IPS-NIHi7 (cell line): ENCODE results near the gene PRLR.
"Not testable (repeated sequence)": the region's sequence is repeated elsewhere in the genome, so short reads cannot be mapped to it uniquely, and the experiment has no call there.

Experiments
- DNase-seq: peaks from one replicate; pipeline ENCODE4 v3.0.0; 2012; ENCODE audit warnings: mixed read lengths; ENCODE audit errors: extremely low spot score

Gene PRLR

DNA sequence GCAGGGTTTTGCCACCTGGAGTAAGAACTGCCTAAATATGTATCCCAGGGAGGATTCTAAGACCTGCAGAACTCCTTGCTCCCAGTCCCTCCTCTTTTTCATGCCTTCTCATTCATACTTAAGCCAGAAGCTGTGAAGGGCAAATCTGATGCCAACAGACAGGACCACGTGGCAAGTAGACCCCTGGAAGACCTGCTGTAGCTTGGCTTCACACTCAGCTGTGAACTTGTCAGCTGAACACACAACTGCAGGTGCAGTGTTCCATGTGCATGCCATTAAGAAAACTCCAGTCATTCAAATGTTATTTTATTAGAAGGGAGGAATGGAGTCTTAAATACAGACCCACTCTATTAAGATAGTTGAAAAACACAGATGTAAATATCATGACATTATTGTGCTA, 103.3 kb downstream of the PRLR start:
- no peak for DNase-seq

DNA sequence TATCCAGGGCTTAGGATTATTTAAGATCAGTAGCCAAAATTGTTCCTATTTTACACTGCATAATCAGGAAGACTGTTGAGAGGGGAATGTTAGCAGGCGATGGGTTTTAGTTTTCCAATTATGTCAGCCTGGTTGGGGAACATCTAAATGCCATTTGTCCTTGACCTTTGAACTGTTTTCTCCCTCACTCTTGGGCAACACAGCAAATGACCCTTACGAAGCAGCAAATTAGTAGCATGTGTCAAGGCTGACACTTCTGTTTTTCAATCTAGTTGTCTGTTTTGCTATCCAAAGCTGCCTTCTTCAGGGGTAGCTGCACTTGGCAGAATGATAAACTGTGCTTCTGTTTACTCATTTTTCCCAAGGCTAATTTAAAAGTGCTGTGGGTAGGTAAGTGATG, 104.5 kb downstream of the PRLR start:
- DNase-seq, result no peak

DNA sequence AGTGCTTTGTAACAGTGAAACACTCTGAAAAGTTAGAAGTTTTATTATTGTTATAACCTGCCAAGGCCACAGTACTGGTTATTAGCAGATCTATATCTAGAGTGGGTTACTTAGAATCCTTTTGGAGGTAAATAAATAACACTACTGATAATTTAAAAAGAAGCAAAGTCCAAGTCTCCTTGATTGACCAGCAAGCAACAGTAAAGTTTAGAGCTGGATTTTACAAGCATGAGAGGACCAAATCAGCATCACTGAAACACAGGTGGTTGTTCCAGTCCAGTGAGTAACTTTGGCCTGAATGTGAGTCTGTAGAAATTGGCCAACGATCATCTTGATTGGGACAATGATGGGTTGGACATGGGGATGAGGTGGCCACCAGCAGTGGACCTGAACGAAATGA, 105.4 kb downstream of the PRLR start:
- DNase-seq, result no peak

DNA sequence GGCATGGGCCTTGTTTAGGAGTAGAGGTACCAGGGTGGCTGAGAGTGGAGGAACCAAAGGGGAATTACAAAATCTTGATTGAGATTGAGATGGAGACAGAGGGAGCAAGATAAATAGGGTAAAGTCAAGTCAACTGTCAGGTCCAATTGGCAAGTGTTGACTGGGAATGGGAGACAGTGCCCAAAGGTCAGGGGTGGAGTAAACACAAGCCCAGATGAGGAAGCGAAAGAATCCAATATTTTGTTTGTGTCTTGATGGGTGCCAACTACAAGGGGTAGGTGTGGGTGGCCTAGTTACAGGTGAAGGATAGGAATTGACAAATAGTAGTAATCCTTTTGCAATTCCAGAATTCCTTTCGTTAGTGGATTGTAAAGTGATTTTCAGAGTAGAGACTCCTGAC, 107.5 kb downstream of the PRLR start:
- no peak for DNase-seq

DNA sequence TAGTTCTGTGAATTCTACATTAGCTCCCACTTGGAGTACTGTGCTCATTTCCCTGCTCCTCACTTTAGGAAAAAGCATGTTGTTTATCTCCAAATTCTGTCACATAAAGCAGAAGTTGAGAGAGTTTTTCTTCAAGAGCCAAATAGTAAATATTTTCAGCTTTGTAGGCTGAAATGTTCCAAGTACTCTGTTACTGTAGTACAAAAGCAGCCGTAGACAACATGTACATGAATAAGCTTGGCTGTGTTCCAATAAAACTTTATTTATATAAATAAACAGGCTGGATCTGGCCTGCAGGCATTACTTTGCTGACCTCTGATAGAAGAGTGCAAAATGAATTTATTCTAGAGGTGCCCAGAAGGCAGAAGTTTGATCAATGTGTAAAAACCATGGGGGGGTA, 109.6 kb downstream of the PRLR start:
- no peak for DNase-seq

DNA sequence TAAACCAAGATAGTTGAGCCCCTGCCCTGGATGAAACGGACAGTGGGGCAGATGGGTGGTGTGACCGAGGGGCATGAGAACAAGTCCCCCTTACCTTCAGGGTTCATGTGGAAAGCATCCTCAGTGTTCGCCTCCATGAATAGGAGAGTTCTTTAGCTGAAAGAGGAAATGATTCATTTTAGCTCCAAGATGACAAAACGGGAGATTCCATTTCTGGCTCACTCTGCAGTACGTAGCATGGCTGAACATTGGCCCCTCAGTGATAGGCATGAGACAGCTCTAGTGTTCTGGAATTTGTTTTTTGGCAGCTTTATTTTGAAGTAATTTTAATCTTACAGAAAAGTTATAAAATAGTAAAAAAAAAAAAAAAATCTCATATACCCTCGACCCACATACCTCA, 112.3 kb downstream of the PRLR start:
- DNase-seq, result no peak

DNA sequence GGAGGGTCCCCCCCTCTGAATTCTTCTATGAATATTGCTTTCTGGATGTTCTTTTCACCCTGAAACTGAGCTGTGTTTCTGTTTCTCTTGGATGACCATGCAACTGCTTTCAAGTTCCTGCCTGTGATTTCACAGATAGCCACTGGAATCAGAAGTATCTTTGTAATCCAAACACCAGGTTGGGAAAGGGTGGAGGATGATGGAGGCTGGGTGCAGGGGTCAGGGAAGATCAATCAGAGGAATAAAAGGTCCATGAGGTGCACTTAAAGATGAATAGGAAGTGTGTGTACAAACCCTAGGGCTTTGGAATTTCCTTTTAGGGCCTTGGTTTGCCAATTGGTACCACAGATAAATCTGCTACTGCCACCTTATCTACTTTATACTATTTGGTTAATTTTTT, 114.4 kb downstream of the PRLR start:
- DNase-seq, result no peak

DNA sequence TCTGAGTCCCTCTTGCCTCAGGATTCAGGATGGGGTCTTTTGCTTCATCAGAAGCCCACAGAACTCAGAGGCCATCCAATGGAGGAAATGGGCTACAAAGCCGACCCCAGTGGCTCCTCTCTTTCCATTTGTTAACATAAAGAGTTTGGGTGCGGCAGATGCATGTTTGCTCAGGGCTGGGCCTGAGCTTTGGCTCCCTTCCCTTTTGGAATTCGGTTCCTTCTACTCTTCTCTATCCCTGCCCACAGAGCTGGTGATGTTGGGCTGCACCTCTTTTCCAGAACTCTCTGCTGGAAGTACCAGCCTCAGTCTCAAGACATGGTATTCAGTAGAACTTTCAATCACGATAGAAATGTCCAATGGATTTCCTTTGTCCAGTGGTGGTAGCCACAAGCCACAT, 115.6 kb downstream of the PRLR start:
- DNase-seq, result no peak

DNA sequence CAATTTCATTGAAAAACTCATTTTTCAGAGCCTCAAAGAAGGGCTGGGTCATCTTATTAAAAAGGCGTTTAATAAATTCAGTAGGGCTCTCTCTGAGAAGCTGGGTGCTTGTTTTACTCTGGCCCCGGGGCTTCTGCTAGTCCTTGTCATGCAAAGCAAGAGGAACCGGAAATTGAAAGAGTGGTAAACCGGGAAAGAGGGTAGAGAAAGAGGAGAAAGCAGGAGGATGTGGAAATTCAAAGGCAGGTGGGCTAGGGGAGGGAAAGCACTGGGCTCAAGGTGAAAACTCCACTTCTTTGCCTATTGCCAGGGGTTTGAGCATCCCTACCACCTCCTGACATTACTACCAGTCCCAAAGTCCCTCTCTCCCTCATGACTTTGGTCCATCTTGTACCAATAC, 118.0 kb downstream of the PRLR start:
- DNase-seq, result peak; percentile 29

DNA sequence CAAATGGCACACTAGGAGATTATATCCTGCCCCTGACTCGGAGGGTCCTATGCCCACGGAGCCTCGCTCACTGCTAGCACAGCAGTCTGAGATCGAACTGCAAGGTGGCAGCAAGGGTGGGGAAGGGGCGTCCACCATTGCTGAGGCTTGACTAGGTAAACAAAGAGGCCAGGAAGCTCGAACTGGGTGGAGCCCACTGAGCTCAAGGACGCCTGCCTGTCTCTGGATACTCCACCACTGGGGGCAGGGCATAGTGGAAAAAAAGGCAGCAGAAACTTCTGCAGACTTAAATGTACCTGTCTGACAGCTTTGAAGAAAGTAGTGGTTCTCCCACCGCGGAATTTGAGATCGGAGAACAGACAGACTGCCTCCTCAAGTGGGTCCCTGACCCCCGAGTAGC, 125.7 kb downstream of the PRLR start:
- DNase-seq, result not testable (repeated sequence)

DNA sequence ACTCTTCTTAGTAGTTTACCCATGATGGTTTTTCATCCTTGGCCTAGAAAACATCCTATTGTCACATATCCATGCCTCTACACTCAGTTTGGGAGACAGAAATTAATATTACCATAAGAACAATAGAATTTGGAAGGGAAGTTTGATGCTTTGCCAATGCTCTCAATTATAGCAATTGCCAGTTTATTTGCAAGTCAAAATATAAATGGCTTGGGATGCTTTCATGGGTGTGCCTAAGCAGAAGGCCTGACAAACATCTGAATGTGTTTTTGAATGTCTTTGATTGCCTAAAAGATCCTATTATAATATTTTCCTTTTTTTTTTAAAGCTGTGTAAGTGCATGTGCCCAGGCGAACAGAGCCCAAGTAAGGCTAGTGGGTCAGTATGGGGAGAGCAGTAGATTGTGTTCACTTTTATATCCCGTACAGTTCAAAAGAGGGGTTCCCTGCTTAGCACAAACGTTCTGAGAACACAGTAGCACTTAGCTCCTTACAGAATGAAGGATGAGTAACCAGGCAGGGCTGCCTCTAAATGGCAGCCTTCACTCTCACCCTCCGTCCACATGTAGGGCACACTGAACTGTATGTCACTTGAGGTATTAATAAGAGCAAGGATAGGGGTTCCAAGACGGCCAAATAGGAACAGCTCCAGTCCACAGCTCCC, 126.5 kb downstream of the PRLR start:
- no peak for DNase-seq

DNA sequence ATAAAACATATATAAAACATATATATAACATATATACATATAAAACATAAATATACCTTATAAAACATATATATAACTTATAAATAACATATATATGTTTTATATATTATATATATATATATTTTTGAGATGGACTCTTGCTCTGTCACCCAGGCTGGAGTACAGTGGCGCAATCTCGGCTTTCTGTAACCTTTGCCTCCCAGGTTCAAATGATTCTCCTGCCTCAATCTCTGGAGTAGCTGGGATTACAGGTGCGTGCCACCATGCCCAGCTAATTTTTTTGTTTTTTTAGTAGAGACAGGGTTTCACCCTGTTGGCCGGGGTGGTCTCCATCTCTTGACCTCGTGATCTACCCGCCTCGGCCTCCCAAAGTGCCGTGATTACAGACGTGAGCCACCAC, 128.6 kb downstream of the PRLR start:
- not testable (repeated sequence) for DNase-seq

DNA sequence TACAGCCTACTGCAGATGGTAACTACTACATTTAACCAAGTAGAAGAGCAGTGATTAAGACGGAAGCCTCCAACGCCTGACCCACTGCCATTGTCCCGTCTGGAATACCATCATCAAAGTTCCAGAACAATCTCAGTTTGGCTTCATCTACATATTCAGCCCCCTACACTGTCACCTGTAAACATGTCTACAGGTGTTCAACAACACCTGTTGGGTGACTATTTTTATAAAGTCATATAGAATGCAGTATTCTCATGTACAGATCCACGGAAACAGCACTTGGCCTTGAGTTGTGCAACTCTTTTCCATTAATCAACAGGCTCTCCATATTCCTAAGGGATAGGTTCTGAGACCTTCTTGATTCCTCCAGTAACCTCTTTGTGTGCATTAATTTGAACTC, 129.3 kb downstream of the PRLR start:
- no peak for DNase-seq

DNA sequence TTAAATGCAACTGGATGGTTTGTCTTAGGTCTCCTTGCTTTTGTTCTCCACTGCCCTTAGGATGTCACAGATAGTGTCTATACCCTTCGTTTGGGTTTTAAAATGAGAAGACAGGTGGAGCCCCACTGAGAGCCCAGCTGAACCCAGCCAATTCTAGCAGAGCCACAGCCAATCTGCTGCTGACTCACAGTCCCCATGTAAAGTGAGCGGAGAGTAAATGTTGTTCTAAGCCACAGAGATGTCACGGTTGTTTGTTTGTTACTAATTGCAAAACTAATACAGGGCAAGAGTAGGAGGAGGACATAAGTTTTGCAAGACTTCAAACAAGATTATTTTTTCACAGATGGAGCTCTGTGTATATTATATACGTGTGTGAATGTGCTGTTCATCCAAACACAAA, 132.1 kb downstream of the PRLR start:
- DNase-seq, result no peak

DNA sequence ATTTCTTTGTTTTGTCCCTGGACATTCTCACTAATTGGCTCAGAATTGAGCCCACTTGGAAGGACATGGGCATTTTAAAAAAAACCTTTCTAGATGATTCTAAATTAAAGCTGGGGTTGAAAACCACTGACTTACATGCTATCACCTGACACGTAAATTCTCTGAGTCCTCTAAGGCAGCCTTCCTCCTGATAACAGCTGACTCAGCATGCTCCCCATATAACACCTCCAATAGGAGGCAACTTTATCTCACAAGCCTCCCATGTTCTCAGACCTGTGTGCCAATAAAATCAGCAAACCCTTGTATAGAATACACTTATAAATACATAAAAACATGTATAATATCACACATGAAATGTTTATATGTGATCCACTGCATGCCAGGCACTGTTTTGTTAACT, 133.4 kb downstream of the PRLR start:
- DNase-seq, result no peak

DNA sequence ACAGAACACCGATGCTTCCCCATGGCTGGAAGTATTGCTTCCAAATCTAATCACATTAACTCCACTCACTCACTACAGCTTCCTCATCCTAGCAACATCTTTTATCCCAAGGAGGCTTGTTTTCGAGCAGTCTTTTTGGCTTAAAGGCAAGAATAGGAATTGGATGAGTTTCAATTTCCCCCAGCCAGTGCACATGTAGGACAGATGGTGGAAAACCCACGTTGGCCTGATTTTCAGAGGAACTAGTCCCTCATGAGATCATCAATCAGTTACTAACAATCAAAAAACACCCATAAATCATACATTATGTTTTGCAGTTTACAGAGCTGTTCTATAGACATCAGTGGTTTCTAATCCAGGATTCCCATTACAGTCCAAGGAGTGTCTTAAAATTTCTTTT, 134.1 kb downstream of the PRLR start:
- no peak for DNase-seq

DNA sequence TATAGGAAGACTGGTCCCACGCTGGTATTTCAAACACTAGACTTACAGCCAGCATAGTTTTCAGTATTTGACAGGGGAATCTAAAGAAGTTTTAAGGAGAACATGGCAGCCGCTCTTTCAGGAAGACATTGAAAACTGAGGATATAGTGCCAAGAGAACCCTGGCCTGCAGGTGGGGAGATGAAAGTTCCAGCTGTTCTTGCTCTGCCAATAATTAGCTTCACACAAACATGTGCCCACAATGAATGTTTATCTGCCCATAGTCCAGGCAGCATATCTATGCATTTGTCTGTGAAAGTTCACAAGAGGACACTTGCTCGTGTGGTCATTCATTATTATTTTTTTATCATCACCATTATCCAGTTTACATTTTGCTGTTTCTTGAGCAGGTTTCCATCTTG, 134.9 kb downstream of the PRLR start:
- DNase-seq, result no peak

DNA sequence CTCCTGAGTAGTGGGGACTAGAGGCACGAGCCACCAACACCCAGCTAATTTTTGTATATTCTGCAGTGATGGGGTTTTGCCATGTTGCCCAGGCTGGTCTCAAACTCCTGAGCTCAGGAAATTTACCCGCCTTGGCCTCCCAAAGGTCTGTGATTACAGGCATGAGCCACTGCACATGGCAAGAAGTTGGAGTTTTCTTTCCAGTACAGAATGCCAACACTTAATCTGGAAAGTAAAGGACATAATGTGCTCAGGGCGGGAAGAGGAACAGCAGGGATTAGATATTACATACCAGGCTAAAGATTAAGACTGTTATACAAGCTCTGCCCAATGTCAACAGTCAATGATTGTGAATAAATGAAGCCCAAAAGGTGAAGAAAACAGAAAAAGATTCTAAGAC, 135.3 kb downstream of the PRLR start:
- DNase-seq, result no peak

DNA sequence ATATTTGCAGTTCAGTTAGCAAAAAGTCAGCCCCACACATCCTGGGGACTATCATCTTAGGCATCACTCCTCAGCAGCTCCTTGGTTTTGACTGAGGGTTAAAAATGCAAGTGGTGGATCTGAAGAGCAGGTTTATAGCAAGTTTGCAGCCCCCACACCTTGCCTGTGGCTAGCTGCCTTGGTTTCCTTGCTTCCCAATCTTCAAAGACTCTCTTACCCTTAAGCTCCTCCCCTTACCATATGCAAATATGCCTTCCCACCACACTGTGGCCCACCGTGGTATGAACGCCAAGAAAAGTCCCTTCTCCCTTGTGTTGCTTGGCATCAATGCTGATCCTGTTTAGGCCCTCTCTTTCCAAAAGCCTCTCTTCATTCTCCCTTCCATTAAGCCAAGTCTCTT, 137.6 kb downstream of the PRLR start:
- DNase-seq, result no peak

DNA sequence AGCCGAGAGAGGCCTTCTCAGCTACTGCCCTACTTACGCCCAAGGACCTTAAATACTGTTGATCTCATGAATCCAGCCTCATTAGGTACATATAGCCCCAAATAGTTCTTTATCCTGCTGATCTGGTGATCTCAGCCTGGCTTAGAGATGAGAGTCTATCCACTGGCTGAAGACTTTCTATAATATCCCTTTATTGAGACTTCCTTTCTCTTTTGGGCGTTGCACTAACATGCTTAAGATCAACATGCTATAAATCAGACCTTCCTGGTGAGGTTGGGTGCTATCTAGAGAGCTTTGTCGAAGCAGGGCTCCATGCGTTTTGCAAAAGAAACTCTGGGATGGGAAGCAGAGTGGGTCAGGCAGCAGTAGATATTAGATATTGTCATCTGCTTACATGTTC, 138.6 kb downstream of the PRLR start:
- DNase-seq, result no peak

DNA sequence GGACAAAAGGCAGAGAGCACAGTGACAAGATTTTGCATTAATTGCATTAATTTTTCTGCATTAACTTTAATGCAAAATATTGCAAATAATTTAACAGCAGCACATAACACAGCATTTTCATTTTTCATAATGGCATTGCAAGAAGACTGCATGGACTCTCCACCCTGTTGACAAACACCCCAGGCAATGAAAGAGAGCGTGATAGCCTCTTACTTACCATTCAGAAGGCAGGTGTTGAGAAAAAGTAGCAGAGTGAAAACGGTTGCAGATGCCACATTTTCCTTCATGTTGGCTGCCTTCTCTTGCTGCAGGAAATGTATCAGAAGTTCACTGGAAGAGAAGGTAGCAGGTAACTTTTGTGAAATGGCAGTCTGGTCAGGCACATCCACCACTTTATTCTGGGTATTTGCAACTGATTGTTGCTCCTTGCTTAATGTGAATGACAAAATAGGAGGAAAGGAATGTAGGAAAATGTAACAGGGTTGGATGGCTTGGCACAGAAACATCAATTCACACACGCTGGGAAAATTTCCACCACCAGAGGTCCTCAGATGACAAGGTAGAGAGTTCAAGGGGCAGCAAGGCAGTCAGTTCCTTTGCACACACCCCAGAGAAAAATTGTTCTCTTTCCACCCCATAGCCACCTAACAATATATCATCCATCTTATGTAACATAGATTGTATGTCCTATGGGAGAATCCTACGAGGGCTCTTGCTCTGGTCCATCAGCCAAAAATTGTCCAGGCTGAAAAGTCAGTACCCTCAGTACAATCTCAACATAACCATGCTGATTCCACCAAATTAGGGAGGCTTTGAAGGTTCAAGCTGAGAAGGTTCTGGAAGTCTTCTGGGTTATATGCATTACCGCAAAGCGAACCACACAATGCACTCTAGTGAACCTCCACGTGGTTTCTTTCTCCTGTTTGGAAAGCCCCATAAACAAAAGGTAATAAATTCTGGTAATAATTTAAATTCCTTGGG, 140.7 kb downstream of the PRLR start:
- peak; percentile 78 for DNase-seq

DNA sequence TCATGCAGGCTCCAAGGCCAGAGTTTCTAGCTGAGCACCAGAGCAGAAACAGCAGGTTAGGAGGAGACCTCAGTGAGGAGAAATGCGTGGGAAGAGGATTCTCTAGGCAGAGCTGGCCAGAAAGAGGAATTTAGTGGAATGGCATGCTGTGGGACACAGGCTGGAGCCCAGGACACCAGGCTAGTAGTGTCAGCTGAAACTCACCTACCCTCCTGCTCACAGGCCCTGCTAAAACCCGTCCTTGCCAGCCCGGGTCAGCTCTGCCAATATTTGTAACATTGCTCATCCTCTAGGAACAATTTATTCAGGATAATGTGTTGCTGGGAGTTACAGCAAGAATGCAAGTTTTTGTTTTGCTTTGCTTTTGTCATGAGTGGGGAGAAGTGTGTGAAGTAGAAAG, 142.3 kb downstream of the PRLR start:
- no peak for DNase-seq

DNA sequence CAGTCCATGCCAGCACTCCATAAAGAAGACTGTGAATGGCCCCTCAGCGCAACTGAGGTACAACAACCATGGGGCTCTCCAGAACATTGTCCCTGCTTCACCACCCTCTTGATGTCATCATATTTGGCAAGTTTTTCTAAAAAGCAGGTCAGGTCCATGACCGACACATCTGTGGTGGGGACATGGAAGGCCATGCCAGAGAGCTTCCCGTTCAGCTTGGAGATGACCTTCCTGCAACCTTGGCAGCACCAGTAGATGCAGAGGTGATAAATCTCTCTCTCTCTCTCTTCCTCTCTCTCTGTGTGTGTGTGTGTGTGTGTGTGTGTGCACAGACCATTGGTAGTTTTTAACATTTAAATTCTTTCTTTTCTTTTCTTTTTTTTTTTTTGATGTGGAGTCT, 147.1 kb downstream of the PRLR start:
- DNase-seq, result no peak
